SK-N-SH (cell line): Measurements from ENCODE around the gene KRT17. TPM values are rescaled to one million over a fixed set of nuclear protein-coding genes. Genes with fewer than 3 reads are reported as not detected.

Experiments
- CTCF ChIA-PET: fragments of 300-600, 350-600 bp; formaldehyde crosslinking; extraction: SDS; loops from one replicate; lab custom pipeline; 2021; lab: Yijun Ruan, JAX
- POLR2A ChIA-PET: fragments of 350-600 bp; sonication (Branson Sonifier 250); formaldehyde crosslinking; extraction: SDS; loops from one replicate; lab custom pipeline; 2020; ENCODE audit warnings: antibody characterized with exemption, inconsistent platforms; lab: Yijun Ruan, JAX
- DNase-seq: peaks from one replicate; pipeline ENCODE4 v3.0.0; 2012
- H2AFZ ChIP-seq: fragments of 200-600 bp; sonication (generic); 2 replicates; pipeline ENCODE4 v1.8.1; 2016; ENCODE audit warnings: antibody characterized with exemption, mild to moderate bottlenecking, low read depth
- H3F3A ChIP-seq: fragments of 200-600 bp; sonication (generic); replicated peaks from 2 replicates; pipeline ENCODE3; 2016; ENCODE audit warnings: antibody characterized with exemption, mild to moderate bottlenecking; ENCODE audit not compliant: insufficient read depth
- H3K27ac ChIP-seq, 2 experiments: fragments of 200-500 bp in 1 of 2; fragments of 200-600 bp in 1 of 2; sonication (Bioruptor generic) in 1 of 2; sonication (generic), shearing (Covaris generic) in 1 of 2; 2 replicates each; pipeline versions ENCODE4 v1.5.1 to v1.6.1; 2014 to 2016; ENCODE audit warnings: low read depth in 2 of 2, inconsistent platforms in 1 of 2, low read length in 1 of 2, mild to moderate bottlenecking in 1 of 2, mixed read lengths in 1 of 2
- H3K27me3 ChIP-seq: fragments of 200-600 bp; sonication (generic), shearing (Covaris generic); 2 replicates; pipeline ENCODE4 v1.6.1; 2016; ENCODE audit warnings: mixed run types; ENCODE audit not compliant: insufficient read depth
- H3K36me3 ChIP-seq, 2 experiments: fragments of 200-500 bp in 1 of 2; fragments of 200-600 bp in 1 of 2; sonication (Bioruptor generic) in 1 of 2; sonication (generic) in 1 of 2; replicated peaks in 1 of 2; 2 replicates each; pipeline versions ENCODE3 to v1.5.1; 2014 to 2016; ENCODE audit warnings: low read length in 1 of 2, mild to moderate bottlenecking in 1 of 2; ENCODE audit not compliant: insufficient read depth in 2 of 2, control insufficient read depth in 1 of 2
- H3K4me1 ChIP-seq, 2 experiments: fragments of 200-500 bp in 1 of 2; fragments of 200-600 bp in 1 of 2; sonication (Bioruptor generic) in 1 of 2; sonication (generic), shearing (Covaris generic) in 1 of 2; 2 replicates each; pipeline versions ENCODE4 v1.5.1 to v1.6.1; 2014 to 2016; ENCODE audit warnings: low read depth in 1 of 2, low read length in 1 of 2, mixed run types in 1 of 2; ENCODE audit not compliant: insufficient read depth in 2 of 2, control insufficient read depth in 1 of 2
- H3K4me2 ChIP-seq: fragments of 200-600 bp; sonication (generic), shearing (Covaris generic); 2 replicates; pipeline ENCODE4 v1.6.1; 2017; ENCODE audit warnings: mixed run types
- H3K4me3 ChIP-seq, 2 experiments: fragments of 200-500 bp in 1 of 2; fragments of 200-600 bp in 1 of 2; sonication (Bioruptor generic) in 1 of 2; sonication (generic), shearing (Covaris generic) in 1 of 2; 2 replicates each; pipeline versions ENCODE4 v1.5.1 to v1.8.1; 2014 to 2016; ENCODE audit warnings: low read depth in 2 of 2, inconsistent platforms in 1 of 2, low read length in 1 of 2, mild to moderate bottlenecking in 1 of 2, mixed read lengths in 1 of 2, moderate library complexity in 1 of 2
- H3K79me2 ChIP-seq: fragments of 200-600 bp; sonication (generic); 2 replicates; pipeline ENCODE4 v1.8.1; 2017; ENCODE audit warnings: mild to moderate bottlenecking; ENCODE audit not compliant: insufficient read depth
- H3K9ac ChIP-seq: fragments of 200-600 bp; sonication (generic); 2 replicates; pipeline ENCODE4 v1.6.1; 2017; ENCODE audit warnings: mixed run types
- H3K9me2 ChIP-seq: fragments of 200-600 bp; sonication (generic); 2 replicates; pipeline ENCODE4 v1.6.1; 2017; ENCODE audit warnings: mixed run types
- H3K9me3 ChIP-seq: fragments of 200-600 bp; sonication (generic); 2 replicates; pipeline ENCODE4 v1.6.1; 2017; ENCODE audit warnings: mixed run types, mild to moderate bottlenecking, moderate library complexity
- H4K20me1 ChIP-seq: fragments of 200-600 bp; sonication (generic); 2 replicates; pipeline ENCODE4 v1.6.1; 2017; ENCODE audit warnings: mild to moderate bottlenecking, mixed run types; ENCODE audit not compliant: insufficient read depth
- CHD2 ChIP-seq: fragments of 150-350 bp; IDR thresholded peaks from 2 replicates; pipeline ENCODE4 v1.6.1; 2018; ENCODE audit warnings: low read length; ENCODE audit not compliant: partially characterized antibody
- FOXJ3 ChIP-seq: sonication (generic); formaldehyde crosslinking; IDR thresholded peaks from 2 replicates; pipeline ENCODE4 v1.5.1; 2020; ENCODE audit warnings: mild to moderate bottlenecking, missing genetic modification reagents
- GABPA ChIP-seq: IDR thresholded peaks from 2 replicates; pipeline ENCODE4 v1.4.0; 2012; ENCODE audit warnings: low read depth, mild to moderate bottlenecking
- GATA2 ChIP-seq: sonication (generic); formaldehyde crosslinking; IDR thresholded peaks from 2 replicates; pipeline ENCODE4 v1.5.0; 2020; ENCODE audit warnings: mild to moderate bottlenecking, missing genetic modification reagents
- JUND ChIP-seq: IDR thresholded peaks from 2 replicates; pipeline ENCODE4 v1.4.0; 2012
- MAX ChIP-seq: IDR thresholded peaks from 2 replicates; pipeline ENCODE4 v1.4.0; 2012; ENCODE audit warnings: low read depth
- MEF2A ChIP-seq: IDR thresholded peaks from 2 replicates; pipeline ENCODE4 v1.4.0; 2012; ENCODE audit warnings: low read depth, borderline replicate concordance
- PBX3 ChIP-seq: IDR thresholded peaks from 2 replicates; pipeline ENCODE4; 2012
- RCOR1 ChIP-seq: fragments of 150-350 bp; IDR thresholded peaks from 2 replicates; pipeline ENCODE4 v1.6.1; 2017; ENCODE audit warnings: antibody characterized with exemption, low read length
- WGBS: methylation state at CpG from one replicate; pipeline ENCODE4 v1.1.6; 2017; ENCODE audit warnings: low lambda C conversion rate; 5-methylcytosine and 5-hydroxymethylcytosine counted together
- polyA plus RNA-seq, 3 experiments: library from polyadenylated mRNA; depleted of rRNA; stranded (reverse); fragments of >200 nt; gene quantifications; 2 replicates each; pipeline ENCODE4 v1.2.3, GENCODE V29; 2012
- TF ChIP-seq, protein P1 (sequence below): fragments of 150-350 bp; IDR thresholded peaks from 2 replicates; pipeline ENCODE4 v1.6.1; 2017; ENCODE audit warnings: antibody characterized with exemption, low read length, low read depth, borderline replicate concordance
- TF ChIP-seq, protein P2 (sequence below): IDR thresholded peaks from 2 replicates; pipeline ENCODE4 v1.4.0; 2012; ENCODE audit warnings: low read depth, borderline replicate concordance

Gene KRT17
- polyA plus RNA-seq, 1 of the 3 experiments (the other 2 are of a cell fraction): 0.39 TPM

- Histone ChIP-seq H2AFZ (no peak overlapping the region), H3K4me1 (peaks cover 0 to 4% of the 10 kb centered on the region in 2 experiments; a peak in 1 of 4 replicates), H3K79me2 (no peaks in the 10 kb centered on the region), H3F3A (no peaks in the 10 kb centered on the region), H3K27me3 (peaks cover 38% of the 10 kb centered on the region), H3K9me2 (no peaks in the 10 kb centered on the region), H4K20me1 (no peaks in the 10 kb centered on the region), H3K36me3 (no peaks in the 10 kb centered on the region), H3K9me3 (no peaks in the 10 kb centered on the region), H3K27ac (no peak overlapping the region), H3K4me2 (no peak overlapping the region), H3K4me3 (no peak overlapping the region), H3K9ac (no peak overlapping the region)
- DNase-seq: no peak
- ChIA-PET CTCF (interaction anchor here (0.6 to 7.6 kb wide), 6 partner anchors 12 to 947 kb away, joined by 3 to 50 read pairs (median 4); partner anchors contain the start of gene SMARCE1), POLR2A (no interaction called here)
- WGBS: 9% methylated on average over 3 of the region's 3 CpGs
- TF ChIP-seq GABPA (no peak), MEF2A (no peak), JUND (no peak), CHD2 (no peak), GATA2 (CRISPR knock-in tag) (no peak)
- TF ChIP-seq, protein P1, sequence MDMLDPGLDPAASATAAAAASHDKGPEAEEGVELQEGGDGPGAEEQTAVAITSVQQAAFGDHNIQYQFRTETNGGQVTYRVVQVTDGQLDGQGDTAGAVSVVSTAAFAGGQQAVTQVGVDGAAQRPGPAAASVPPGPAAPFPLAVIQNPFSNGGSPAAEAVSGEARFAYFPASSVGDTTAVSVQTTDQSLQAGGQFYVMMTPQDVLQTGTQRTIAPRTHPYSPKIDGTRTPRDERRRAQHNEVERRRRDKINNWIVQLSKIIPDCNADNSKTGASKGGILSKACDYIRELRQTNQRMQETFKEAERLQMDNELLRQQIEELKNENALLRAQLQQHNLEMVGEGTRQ: no peak
Observed at GRCh38 chr17:41594363-41594915, 29.9 kb downstream of the KRT17 start.

- Histone ChIP-seq H3K9me2 (no peaks in the 10 kb centered on the region), H4K20me1 (no peaks in the 10 kb centered on the region), H3K4me2 (no peak overlapping the region), H3K79me2 (no peaks in the 10 kb centered on the region), H3K4me3 (no peak overlapping the region), H3K27ac (no peak overlapping the region), H3K36me3 (no peaks in the 10 kb centered on the region), H2AFZ (no peak overlapping the region), H3F3A (no peaks in the 10 kb centered on the region), H3K9ac (no peak overlapping the region), H3K4me1 (peaks cover 0 to 4% of the 10 kb centered on the region in 2 experiments; a peak in 1 of 4 replicates), H3K27me3 (peaks cover 40% of the 10 kb centered on the region), H3K9me3 (no peaks in the 10 kb centered on the region)
- WGBS: 63% methylated on average over 3 of the region's 8 CpGs
- POLR2A ChIA-PET: no interaction called here
- no peak for DNase-seq
- CTCF ChIA-PET: interaction anchor here (0.8 to 7.6 kb wide), 4 partner anchors 16 to 69 kb away, joined by 4 to 50 read pairs (median 8); no protein-coding TSS in a partner anchor
- TF ChIP-seq FOXJ3 (CRISPR knock-in tag) (no peak), CHD2 (no peak), RCOR1 (no peak), MAX (no peak), PBX3 (no peak), GATA2 (CRISPR knock-in tag) (no peak)
- TF ChIP-seq, protein P2, sequence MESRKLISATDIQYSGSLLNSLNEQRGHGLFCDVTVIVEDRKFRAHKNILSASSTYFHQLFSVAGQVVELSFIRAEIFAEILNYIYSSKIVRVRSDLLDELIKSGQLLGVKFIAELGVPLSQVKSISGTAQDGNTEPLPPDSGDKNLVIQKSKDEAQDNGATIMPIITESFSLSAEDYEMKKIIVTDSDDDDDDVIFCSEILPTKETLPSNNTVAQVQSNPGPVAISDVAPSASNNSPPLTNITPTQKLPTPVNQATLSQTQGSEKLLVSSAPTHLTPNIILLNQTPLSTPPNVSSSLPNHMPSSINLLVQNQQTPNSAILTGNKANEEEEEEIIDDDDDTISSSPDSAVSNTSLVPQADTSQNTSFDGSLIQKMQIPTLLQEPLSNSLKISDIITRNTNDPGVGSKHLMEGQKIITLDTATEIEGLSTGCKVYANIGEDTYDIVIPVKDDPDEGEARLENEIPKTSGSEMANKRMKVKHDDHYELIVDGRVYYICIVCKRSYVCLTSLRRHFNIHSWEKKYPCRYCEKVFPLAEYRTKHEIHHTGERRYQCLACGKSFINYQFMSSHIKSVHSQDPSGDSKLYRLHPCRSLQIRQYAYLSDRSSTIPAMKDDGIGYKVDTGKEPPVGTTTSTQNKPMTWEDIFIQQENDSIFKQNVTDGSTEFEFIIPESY: no peak
- TF ChIP-seq, all 33 proteins: peak for 0
Observed at GRCh38 chr17:41593306-41593981, 30.9 kb downstream of the KRT17 start.
